HCT116 (cell line): ENCODE data around the gene ARNT2. TPM values are rescaled to one million over a fixed set of nuclear protein-coding genes. Genes with fewer than 3 reads are reported as not detected.

Source experiments
- ATAC-seq: fragments of 200-7000 bp; cut with Tn5 transposase; 2 replicates; pipeline ENCODE4 v1.9.1; 2020; ENCODE audit warnings: mild to moderate bottlenecking, moderate library complexity
- BruUV-seq: library from RNA; stranded (reverse); fragments of 400-500 nt; replicated peaks from 2 replicates; lab custom pipeline; 2021; lab: Mats Ljungman, UMichigan
- CTCF ChIA-PET: fragments of 300-600 bp; sonication (Branson Sonifier 250); formaldehyde crosslinking; loops from one replicate; lab custom pipeline; 2021; ENCODE audit warnings: antibody characterized with exemption; lab: Charles Lee
- POLR2A ChIA-PET: fragments of 300-600, 350-600 bp; sonication (Branson Sonifier 250); formaldehyde crosslinking; loops from one replicate; lab custom pipeline; 2021; ENCODE audit warnings: antibody characterized with exemption; lab: Charles Lee
- RAD21 ChIA-PET, 2 experiments: fragments of 300-600 bp; sonication (Branson Sonifier 250); formaldehyde crosslinking; loops; one replicate each; lab custom pipeline; 2023; ENCODE audit warnings: low total read pairs in 2 of 2; ENCODE audit not compliant: uncharacterized antibody in 2 of 2, unreplicated experiment in 2 of 2, low non-redundant PET in 1 of 2; lab: Charles Lee
- DNase-seq: peaks from one replicate; pipeline ENCODE4 v3.0.0-alpha.2; 2010; ENCODE audit warnings: low read depth, low spot score
- H2AFZ ChIP-seq: fragments of 200-600 bp; shearing (Covaris generic), sonication (generic); 2 replicates; pipeline ENCODE4 v1.6.1; 2017; ENCODE audit warnings: low read depth, mixed run types, mixed read lengths, antibody characterized with exemption, low read length; ENCODE audit not compliant: poor library complexity, severe bottlenecking
- H3K27ac ChIP-seq: 2 replicates; pipeline ENCODE4 v1.5.1; 2012; ENCODE audit warnings: low read depth, low read length
- H3K27me3 ChIP-seq: fragments of 200-600 bp; sonication (generic); 2 replicates; pipeline ENCODE4 v1.6.1; 2016; ENCODE audit warnings: mixed run types, low read length, mixed read lengths; ENCODE audit not compliant: insufficient read depth
- H3K36me3 ChIP-seq, 2 experiments: fragments of 200-500 bp in 1 of 2; fragments of 200-600 bp in 1 of 2; sonication (Bioruptor generic) in 1 of 2; sonication (generic) in 1 of 2; 2 replicates each; pipeline versions ENCODE4 v1.5.1 to v1.6.1; 2014 to 2016; ENCODE audit warnings: low read length in 2 of 2, inconsistent platforms in 1 of 2, mixed read lengths in 1 of 2, mixed run types in 1 of 2; ENCODE audit not compliant: insufficient read depth in 2 of 2, control insufficient read depth in 1 of 2
- H3K4me1 ChIP-seq, 2 experiments: fragments of 200-600 bp in 1 of 2; sonication (generic) in 1 of 2; 2 replicates each; pipeline versions ENCODE4 v1.5.1 to v1.6.1; 2012 to 2017; ENCODE audit warnings: low read length in 2 of 2, inconsistent platforms in 1 of 2, mild to moderate bottlenecking in 1 of 2, mixed read lengths in 1 of 2, mixed run types in 1 of 2, moderate library complexity in 1 of 2; ENCODE audit not compliant: insufficient read depth in 2 of 2, control insufficient read depth in 1 of 2
- H3K4me2 ChIP-seq: fragments of 200-600 bp; sonication (generic); 2 replicates; pipeline ENCODE4 v1.6.1; 2017; ENCODE audit warnings: mixed run types, low read length, mixed read lengths
- H3K4me3 ChIP-seq, 2 experiments: fragments of 200-600 bp in 1 of 2; sonication (generic) in 1 of 2; replicated peaks in 1 of 2; 2 replicates each; pipeline ENCODE4 v1.5.1; 2011 to 2016; ENCODE audit warnings: low read length in 2 of 2, control low read depth in 1 of 2, low read depth in 1 of 2, mild to moderate bottlenecking in 1 of 2, mixed read lengths in 1 of 2, mixed run types in 1 of 2
- H3K79me2 ChIP-seq: fragments of 200-600 bp; sonication (generic); 2 replicates; pipeline ENCODE4 v1.6.1; 2017; ENCODE audit warnings: mild to moderate bottlenecking, mixed run types, low read length, moderate library complexity, mixed read lengths; ENCODE audit not compliant: insufficient read depth
- H3K9ac ChIP-seq: fragments of 200-600 bp; sonication (generic); 2 replicates; pipeline ENCODE4 v1.6.1; 2016; ENCODE audit warnings: low read length, mixed read lengths
- H3K9me2 ChIP-seq: fragments of 200-600 bp; sonication (generic), shearing (Covaris generic); 2 replicates; pipeline ENCODE4 v1.6.1; 2017; ENCODE audit warnings: mixed run types, mild to moderate bottlenecking, moderate library complexity; ENCODE audit not compliant: insufficient read depth
- H3K9me3 ChIP-seq, 2 experiments: fragments of 200-500 bp in 1 of 2; fragments of 200-600 bp in 1 of 2; sonication (Bioruptor generic) in 1 of 2; sonication (generic) in 1 of 2; 2 replicates each; pipeline ENCODE4 v1.6.1; 2014 to 2017; ENCODE audit warnings: low read length in 2 of 2, mixed read lengths in 2 of 2, inconsistent platforms in 1 of 2, low read depth in 1 of 2, mild to moderate bottlenecking in 1 of 2, mixed run types in 1 of 2, moderate library complexity in 1 of 2; ENCODE audit not compliant: control insufficient read depth in 1 of 2, insufficient read depth in 1 of 2
- H4K20me1 ChIP-seq: fragments of 200-600 bp; sonication (generic), shearing (Covaris generic); 2 replicates; pipeline ENCODE4 v1.6.1; 2017; ENCODE audit warnings: mixed run types, mild to moderate bottlenecking, moderate library complexity; ENCODE audit not compliant: insufficient read depth
- ATF3 ChIP-seq: IDR thresholded peaks from 2 replicates; pipeline ENCODE4 v1.6.1; 2012
- CTCF ChIP-seq, 3 experiments: fragments of 200-600 bp in 1 of 3; sonication (generic) in 1 of 3; IDR thresholded peaks in 2 of 3; conservative IDR thresholded peaks in 1 of 3; 2 replicates each; pipeline ENCODE4 v1.5.1; 2012 to 2017; ENCODE audit warnings: low read depth in 2 of 3, low read length in 2 of 3, antibody characterized with exemption in 1 of 3, borderline replicate concordance in 1 of 3, control low read depth in 1 of 3, mild to moderate bottlenecking in 1 of 3, mixed read lengths in 1 of 3, mixed run types in 1 of 3, moderate library complexity in 1 of 3; ENCODE audit not compliant: insufficient read depth in 1 of 3
- EZH2 ChIP-seq: fragments of 200-600 bp; sonication (generic); IDR thresholded peaks from 2 replicates; pipeline ENCODE4 v1.6.1; 2017; ENCODE audit warnings: antibody characterized with exemption, mixed run types
- EZH2phosphoT487 ChIP-seq: fragments of 200-600 bp; IDR thresholded peaks from 2 replicates; pipeline ENCODE4 v1.6.1; 2018; ENCODE audit warnings: antibody characterized with exemption, borderline replicate concordance
- MAX ChIP-seq: IDR thresholded peaks from 2 replicates; pipeline ENCODE4 v1.6.1; 2012
- SIN3A ChIP-seq: IDR thresholded peaks from 2 replicates; pipeline ENCODE4 v1.6.1; 2012; ENCODE audit warnings: low read depth
- SRF ChIP-seq: IDR thresholded peaks from 2 replicates; pipeline ENCODE4 v1.6.1; 2012; ENCODE audit warnings: low read depth
- TCF7L2 ChIP-seq: IDR thresholded peaks from 2 replicates; pipeline ENCODE4 v1.7.0; 2011; ENCODE audit warnings: borderline replicate concordance, inconsistent platforms; ENCODE audit not compliant: insufficient read depth, insufficient read length; ENCODE audit errors: extremely low read depth
- ZBTB33 ChIP-seq: IDR thresholded peaks from 2 replicates; pipeline ENCODE4 v1.6.1; 2011; ENCODE audit warnings: mild to moderate bottlenecking, low read length, moderate library complexity; ENCODE audit not compliant: insufficient replicate concordance; ENCODE audit errors: extremely low read depth
- intact Hi-C: fragments of 100-400 bp; cut with micrococcal nuclease; formaldehyde crosslinking; loops from 2 replicates; pipeline ENCODE4 v1.10.0; 2022
- total RNA-seq: library from RNA; stranded (reverse); gene quantifications from one replicate; pipeline ENCODE4 v1.2.1, GENCODE V29; 2021; ENCODE audit not compliant: unreplicated experiment

ARNT2 gene
- total RNA-seq, 1 experiment from 2014 or later = 3.0 TPM

GRCh38 chr15:80404761-80405553 is 775 bp downstream of the ARNT2 start:
- 0 out of 2 replicates have a peak, but pooled peaks cover 3% of the 10 kb centered on the region for H3K27me3 ChIP-seq
- no TSS peak for BruUV-seq
- ATAC-seq (peak; percentile 39), DNase-seq (no peak)
- H3K4me3 ChIP-seq = peak overlapping the region; percentile 43 to 54
- no peak overlapping the region for H2AFZ ChIP-seq
- POLR2A ChIA-PET = no interaction called here
- peak overlapping the region; percentile 29; the same call in 1 of the 2 replicates for H3K27ac ChIP-seq
- H3K9ac ChIP-seq = no peak overlapping the region
- H3K9me2 ChIP-seq = no peaks in the 10 kb centered on the region
- TF ChIP-seq TCF7L2 = no peak
- no peak for TF ChIP-seq SIN3A
- TF ChIP-seq ZBTB33 = no peak
- no peak for TF ChIP-seq SRF
- TF ChIP-seq EZH2 = no peak
- TF ChIP-seq EZH2phosphoT487 = no peak
- TF ChIP-seq ATF3 = no peak
- no peak for TF ChIP-seq CTCF (IDR thresholded peaks at IDR 0.05 in 2 of 3, conservative IDR thresholded peaks at IDR 0.05 in 1 of 3; ENCODE audit: borderline replicate concordance in 1 of 3, insufficient read depth in 1 of 3, low read depth in 2 of 3, low read length in 2 of 3)
- no peak for TF ChIP-seq MAX
- CTCF ChIA-PET = no interaction called here
- peaks cover 0 to 5% of the 10 kb centered on the region in 2 experiments; a peak in 1 of 4 replicates for H3K4me1 ChIP-seq
- intact Hi-C loops = no loop called here
- RAD21 ChIA-PET = no interaction called here
- H3K9me3 ChIP-seq = no peaks in the 10 kb centered on the region
- H3K36me3 ChIP-seq = no peaks in the 10 kb centered on the region
- peak overlapping the region; percentile 68 for H3K4me2 ChIP-seq
- no peaks in the 10 kb centered on the region for H4K20me1 ChIP-seq
- no peaks in the 10 kb centered on the region for H3K79me2 ChIP-seq
